Activated CD8-positive, alpha-beta T cell treated with anti-CD3 and anti-CD28 coated beads for 36 hours (primary cell): ENCODE results near the gene LRFN2. TPM values are rescaled to one million over a fixed set of nuclear protein-coding genes. Genes with fewer than 3 reads are reported as not detected.

Source experiments
- ATAC-seq: fragments of 200-7000 bp; cut with Tn5 transposase; one replicate; pipeline ENCODE4 v1.10.0; 2021; ENCODE audit warnings: mild to moderate bottlenecking, moderate library complexity
- CTCF ChIA-PET: fragments of 350-600 bp; sonication (Branson Sonifier 250); formaldehyde crosslinking; loops from one replicate; lab custom pipeline; 2021; ENCODE audit warnings: antibody characterized with exemption; lab: Charles Lee
- POLR2A ChIA-PET: fragments of 350-600 bp; sonication (Branson Sonifier 250); formaldehyde crosslinking; loops from one replicate; lab custom pipeline; 2021; ENCODE audit warnings: antibody characterized with exemption; lab: Charles Lee
- DNase-seq: peaks from one replicate; pipeline ENCODE4 v3.0.0-alpha.2; 2020
- H3K27ac Mint-ChIP-seq: one replicate; pipeline ENCODE4 v1.8.0; 2021; ENCODE audit warnings: mild to moderate bottlenecking, mixed read lengths
- H3K27me3 Mint-ChIP-seq: one replicate; pipeline ENCODE4 v1.8.0; 2021; ENCODE audit warnings: mixed read lengths
- H3K36me3 Mint-ChIP-seq: one replicate; pipeline ENCODE4 v1.8.0; 2021; ENCODE audit warnings: low read depth, mixed read lengths
- H3K4me1 Mint-ChIP-seq: one replicate; pipeline ENCODE4 v1.8.0; 2021; ENCODE audit warnings: low read depth, mixed read lengths
- H3K4me3 Mint-ChIP-seq: one replicate; pipeline ENCODE4 v1.8.0; 2021; ENCODE audit warnings: mild to moderate bottlenecking, moderate library complexity, mixed read lengths
- H3K9me3 Mint-ChIP-seq: one replicate; pipeline ENCODE4 v1.8.0; 2021; ENCODE audit warnings: mixed read lengths
- CTCF ChIP-seq: fragments of 200-600 bp; IDR thresholded peaks from one replicate; pipeline ENCODE4 v1.8.0; 2022; ENCODE audit warnings: antibody characterized with exemption, mild to moderate bottlenecking
- intact Hi-C: fragments of 100-400 bp; cut with micrococcal nuclease; formaldehyde crosslinking; loops from one replicate; pipeline ENCODE4 v1.10.0; 2022
- total RNA-seq, 2 experiments: library from RNA; stranded (reverse); gene quantifications; one replicate each; pipeline ENCODE4 v1.2.3, GENCODE V29; 2021

LRFN2 gene
- total RNA-seq, 2 experiments from 2014 or later: not detected

- no peak for TF ChIP-seq CTCF
- ChIA-PET CTCF (no interaction called here), POLR2A (no interaction called here)
- Mint-ChIP-seq H3K9me3 (no peaks in the 10 kb centered on the region), H3K36me3 (no peaks in the 10 kb centered on the region), H3K27ac (no peak overlapping the region), H3K4me3 (no peak overlapping the region), H3K4me1 (no peaks in the 10 kb centered on the region), H3K27me3 (no peaks in the 10 kb centered on the region)
- ATAC-seq (no peak), DNase-seq (no peak)
- intact Hi-C loops: no loop called here
Observed at GRCh38 chr6:40443842-40444241, 143.3 kb downstream of the LRFN2 start.

GRCh38 chr6:40442591-40442990, 144.6 kb downstream of the LRFN2 start:
- Mint-ChIP-seq H3K27me3 (no peaks in the 10 kb centered on the region), H3K27ac (no peak overlapping the region), H3K4me1 (no peaks in the 10 kb centered on the region), H3K36me3 (no peaks in the 10 kb centered on the region), H3K4me3 (no peak overlapping the region), H3K9me3 (no peaks in the 10 kb centered on the region)
- POLR2A ChIA-PET: interaction anchor here (1.0 kb wide), 1 partner anchor 9 kb away, joined by 4 read pairs; no protein-coding TSS in a partner anchor
- no peak for ATAC-seq
- intact Hi-C loops: no loop called here
- no peak for TF ChIP-seq CTCF
- no peak for DNase-seq
- CTCF ChIA-PET: no interaction called here

- Mint-ChIP-seq H3K27ac (no peak overlapping the region), H3K4me1 (peaks cover 7% of the 10 kb centered on the region), H3K27me3 (no peaks in the 10 kb centered on the region), H3K36me3 (no peaks in the 10 kb centered on the region), H3K4me3 (no peak overlapping the region), H3K9me3 (no peaks in the 10 kb centered on the region)
- ChIA-PET CTCF (no interaction called here), POLR2A (no interaction called here)
- intact Hi-C loops: no loop called here
- no peak for ATAC-seq
- no peak for TF ChIP-seq CTCF
- DNase-seq: no peak
Observed at GRCh38 chr6:40441150-40441549, 146.0 kb downstream of the LRFN2 start.

GRCh38 chr6:40440053-40440452, 147.1 kb downstream of the LRFN2 start:
- peaks cover 7% of the 10 kb centered on the region for H3K4me1 Mint-ChIP-seq
- H3K4me3 Mint-ChIP-seq: no peak overlapping the region
- no peaks in the 10 kb centered on the region for H3K36me3 Mint-ChIP-seq
- ChIA-PET CTCF (no interaction called here), POLR2A (no interaction called here)
- no peak for DNase-seq
- ATAC-seq: no peak
- no peak for TF ChIP-seq CTCF
- H3K27me3 Mint-ChIP-seq: no peaks in the 10 kb centered on the region
- intact Hi-C loops: no loop called here
- H3K9me3 Mint-ChIP-seq: no peaks in the 10 kb centered on the region
- no peak overlapping the region for H3K27ac Mint-ChIP-seq

GRCh38 chr6:40439026-40439800, 148.0 kb downstream of the LRFN2 start:
- no peaks in the 10 kb centered on the region for H3K27me3 Mint-ChIP-seq
- H3K9me3 Mint-ChIP-seq: no peaks in the 10 kb centered on the region
- ChIA-PET POLR2A (no interaction called here), CTCF (interaction anchor here (1.2 kb wide), 1 partner anchor 111 kb away, joined by 3 read pairs; no protein-coding TSS in a partner anchor)
- H3K27ac Mint-ChIP-seq: no peak overlapping the region
- ATAC-seq: no peak
- peaks cover 7% of the 10 kb centered on the region for H3K4me1 Mint-ChIP-seq
- H3K36me3 Mint-ChIP-seq: no peaks in the 10 kb centered on the region
- H3K4me3 Mint-ChIP-seq: no peak overlapping the region
- intact Hi-C loops: no loop called here
- no peak for DNase-seq
- TF ChIP-seq CTCF: no peak
